K562 (cell line): Measurements from ENCODE around the gene LSM12. TPM values are rescaled to one million over a fixed set of nuclear protein-coding genes. Genes with fewer than 3 reads are reported as not detected.

Source experiments
- ETV5 ChIP-seq: sonication (generic); formaldehyde crosslinking; IDR thresholded peaks from 2 replicates; pipeline ENCODE4 v1.4.0; 2020; ENCODE audit warnings: low read depth, mild to moderate bottlenecking, missing genetic modification reagents
- FOXK2 ChIP-seq, 2 experiments: fragments of 450-650 bp; IDR thresholded peaks in 1 of 2; conservative IDR thresholded peaks in 1 of 2; 2 replicates each; pipeline ENCODE4 v1.6.1; 2016; ENCODE audit warnings: low read depth in 2 of 2, mild to moderate bottlenecking in 1 of 2
- PURB ChIP-seq: sonication (generic); formaldehyde crosslinking; IDR thresholded peaks from 2 replicates; pipeline ENCODE4 v1.9.0; 2021; ENCODE audit warnings: low read depth, mild to moderate bottlenecking, missing genetic modification reagents
- YY1 ChIP-seq, 3 experiments: IDR thresholded peaks; 2 replicates each; pipeline ENCODE4 v1.6.1; 2011; ENCODE audit warnings: low read length in 2 of 3, mild to moderate bottlenecking in 2 of 3, moderate library complexity in 2 of 3, borderline replicate concordance in 1 of 3, control low read depth in 1 of 3, low read depth in 1 of 3; ENCODE audit not compliant: insufficient read depth in 3 of 3, insufficient replicate concordance in 2 of 3, control insufficient read depth in 1 of 3, insufficient read length in 1 of 3; ENCODE audit errors: extremely low read depth in 1 of 3
- ZNF121 ChIP-seq: sonication (generic); formaldehyde crosslinking; conservative IDR thresholded peaks from 2 replicates; pipeline ENCODE4 v1.8.0; 2022; ENCODE audit warnings: missing genetic modification reagents
- polyA plus RNA-seq, 8 experiments: library from polyadenylated mRNA; depleted of rRNA in 4 of 8; stranded (reverse) in 5 of 8; unstranded in 3 of 8; fragments of >200 nt; fragmentation: Nextera tagmentation in 2 of 8; fragmentation: Illumina TruSeq in 1 of 8; extraction: Ambion mirVana in 2 of 8; extraction: Trizol in 1 of 8; gene quantifications; 2 replicates each; pipeline versions ENCODE4 v1.2.1 to v1.2.3, GENCODE V29; 2011 to 2014; ENCODE audit warnings: inconsistent platforms in 1 of 8, missing spikeins in 1 of 8
- total RNA-seq, 7 experiments: library from RNA; depleted of rRNA in 6 of 7; stranded (reverse); fragments of >200 nt in 6 of 7; fragmentation: Illumina TruSeq in 2 of 7; extraction: Trizol in 2 of 7; gene quantifications; 2 replicates each; pipeline versions ENCODE4 v1.2.1 to v1.2.3, GENCODE V29; 2011 to 2021; ENCODE audit warnings: low replicate concordance in 1 of 7
- TF ChIP-seq, protein P1 (sequence below): fragments of 450-650 bp; IDR thresholded peaks from 2 replicates; pipeline ENCODE4 v1.7.0; 2016; ENCODE audit warnings: borderline replicate concordance
- TF ChIP-seq, protein P2 (sequence below): fragments of 450-650 bp; IDR thresholded peaks from 2 replicates; pipeline ENCODE4 v1.6.1; 2016; ENCODE audit warnings: mild to moderate bottlenecking, moderate library complexity
- TF ChIP-seq, protein P3 (sequence below), 2 experiments: IDR thresholded peaks; 2 replicates each; pipeline ENCODE4 v1.6.1; 2011; ENCODE audit warnings: borderline replicate concordance in 1 of 2, control low read depth in 1 of 2, low read depth in 1 of 2, low read length in 1 of 2, mild to moderate bottlenecking in 1 of 2, mixed read lengths in 1 of 2, moderate library complexity in 1 of 2; ENCODE audit not compliant: insufficient read depth in 1 of 2, insufficient read length in 1 of 2, poor library complexity in 1 of 2, severe bottlenecking in 1 of 2; ENCODE audit errors: extremely low read depth in 1 of 2

LSM12 gene
- total and polyA plus RNA-seq, 9 of the 15 experiments (the other 6 are each of a cell fraction or from before 2014, with no cell fraction given) = 53.0 to 258 (median 89.3) TPM

DNA sequence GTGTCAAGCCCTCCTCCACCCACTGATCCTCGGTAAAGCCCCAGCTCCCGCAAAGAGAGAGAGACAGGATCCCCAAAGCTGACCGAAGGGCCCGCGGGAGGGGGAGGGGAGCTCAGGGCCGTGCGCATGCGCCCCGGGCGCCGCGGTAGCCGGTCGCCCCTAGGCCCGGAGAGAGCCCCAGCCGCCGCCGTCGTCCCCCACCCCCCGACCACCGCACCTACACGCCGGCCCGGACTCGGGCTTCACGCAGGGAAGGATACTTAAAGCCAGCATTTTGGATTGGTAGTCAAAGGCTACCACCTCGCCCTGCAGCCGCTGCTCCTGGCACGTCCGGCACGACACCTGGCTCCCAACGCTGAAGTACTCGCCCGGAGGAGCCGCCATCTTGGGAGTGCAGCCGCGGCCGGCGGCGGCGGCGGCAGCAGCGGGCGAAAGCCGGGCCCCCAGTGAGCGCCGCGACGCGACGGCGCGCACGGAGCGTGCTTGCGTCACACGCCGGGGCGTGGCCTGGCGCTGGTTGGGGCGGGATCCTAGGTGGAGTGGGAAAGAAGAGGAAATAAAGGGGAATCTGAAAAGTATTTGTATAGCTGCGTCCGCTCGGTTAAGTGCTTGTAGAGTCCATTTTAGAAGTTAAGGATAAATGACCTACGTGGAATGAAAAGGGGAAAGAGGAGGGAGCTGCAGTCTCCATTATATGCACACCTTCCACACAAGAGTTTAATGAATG lies at the start of gene LSM12 (continued):
- TF ChIP-seq, protein P1, sequence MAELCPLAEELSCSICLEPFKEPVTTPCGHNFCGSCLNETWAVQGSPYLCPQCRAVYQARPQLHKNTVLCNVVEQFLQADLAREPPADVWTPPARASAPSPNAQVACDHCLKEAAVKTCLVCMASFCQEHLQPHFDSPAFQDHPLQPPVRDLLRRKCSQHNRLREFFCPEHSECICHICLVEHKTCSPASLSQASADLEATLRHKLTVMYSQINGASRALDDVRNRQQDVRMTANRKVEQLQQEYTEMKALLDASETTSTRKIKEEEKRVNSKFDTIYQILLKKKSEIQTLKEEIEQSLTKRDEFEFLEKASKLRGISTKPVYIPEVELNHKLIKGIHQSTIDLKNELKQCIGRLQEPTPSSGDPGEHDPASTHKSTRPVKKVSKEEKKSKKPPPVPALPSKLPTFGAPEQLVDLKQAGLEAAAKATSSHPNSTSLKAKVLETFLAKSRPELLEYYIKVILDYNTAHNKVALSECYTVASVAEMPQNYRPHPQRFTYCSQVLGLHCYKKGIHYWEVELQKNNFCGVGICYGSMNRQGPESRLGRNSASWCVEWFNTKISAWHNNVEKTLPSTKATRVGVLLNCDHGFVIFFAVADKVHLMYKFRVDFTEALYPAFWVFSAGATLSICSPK = no peak
- TF ChIP-seq FOXK2 (conservative IDR thresholded peaks at IDR 0.05 in 1 of 2, IDR thresholded peaks at IDR 0.05 in 1 of 2; ENCODE audit: low read depth in 2 of 2) = no peak
- no peak for TF ChIP-seq ZNF121 (CRISPR knock-in tag)
- TF ChIP-seq ETV5 (CRISPR knock-in tag) = no peak
- TF ChIP-seq, protein P2, sequence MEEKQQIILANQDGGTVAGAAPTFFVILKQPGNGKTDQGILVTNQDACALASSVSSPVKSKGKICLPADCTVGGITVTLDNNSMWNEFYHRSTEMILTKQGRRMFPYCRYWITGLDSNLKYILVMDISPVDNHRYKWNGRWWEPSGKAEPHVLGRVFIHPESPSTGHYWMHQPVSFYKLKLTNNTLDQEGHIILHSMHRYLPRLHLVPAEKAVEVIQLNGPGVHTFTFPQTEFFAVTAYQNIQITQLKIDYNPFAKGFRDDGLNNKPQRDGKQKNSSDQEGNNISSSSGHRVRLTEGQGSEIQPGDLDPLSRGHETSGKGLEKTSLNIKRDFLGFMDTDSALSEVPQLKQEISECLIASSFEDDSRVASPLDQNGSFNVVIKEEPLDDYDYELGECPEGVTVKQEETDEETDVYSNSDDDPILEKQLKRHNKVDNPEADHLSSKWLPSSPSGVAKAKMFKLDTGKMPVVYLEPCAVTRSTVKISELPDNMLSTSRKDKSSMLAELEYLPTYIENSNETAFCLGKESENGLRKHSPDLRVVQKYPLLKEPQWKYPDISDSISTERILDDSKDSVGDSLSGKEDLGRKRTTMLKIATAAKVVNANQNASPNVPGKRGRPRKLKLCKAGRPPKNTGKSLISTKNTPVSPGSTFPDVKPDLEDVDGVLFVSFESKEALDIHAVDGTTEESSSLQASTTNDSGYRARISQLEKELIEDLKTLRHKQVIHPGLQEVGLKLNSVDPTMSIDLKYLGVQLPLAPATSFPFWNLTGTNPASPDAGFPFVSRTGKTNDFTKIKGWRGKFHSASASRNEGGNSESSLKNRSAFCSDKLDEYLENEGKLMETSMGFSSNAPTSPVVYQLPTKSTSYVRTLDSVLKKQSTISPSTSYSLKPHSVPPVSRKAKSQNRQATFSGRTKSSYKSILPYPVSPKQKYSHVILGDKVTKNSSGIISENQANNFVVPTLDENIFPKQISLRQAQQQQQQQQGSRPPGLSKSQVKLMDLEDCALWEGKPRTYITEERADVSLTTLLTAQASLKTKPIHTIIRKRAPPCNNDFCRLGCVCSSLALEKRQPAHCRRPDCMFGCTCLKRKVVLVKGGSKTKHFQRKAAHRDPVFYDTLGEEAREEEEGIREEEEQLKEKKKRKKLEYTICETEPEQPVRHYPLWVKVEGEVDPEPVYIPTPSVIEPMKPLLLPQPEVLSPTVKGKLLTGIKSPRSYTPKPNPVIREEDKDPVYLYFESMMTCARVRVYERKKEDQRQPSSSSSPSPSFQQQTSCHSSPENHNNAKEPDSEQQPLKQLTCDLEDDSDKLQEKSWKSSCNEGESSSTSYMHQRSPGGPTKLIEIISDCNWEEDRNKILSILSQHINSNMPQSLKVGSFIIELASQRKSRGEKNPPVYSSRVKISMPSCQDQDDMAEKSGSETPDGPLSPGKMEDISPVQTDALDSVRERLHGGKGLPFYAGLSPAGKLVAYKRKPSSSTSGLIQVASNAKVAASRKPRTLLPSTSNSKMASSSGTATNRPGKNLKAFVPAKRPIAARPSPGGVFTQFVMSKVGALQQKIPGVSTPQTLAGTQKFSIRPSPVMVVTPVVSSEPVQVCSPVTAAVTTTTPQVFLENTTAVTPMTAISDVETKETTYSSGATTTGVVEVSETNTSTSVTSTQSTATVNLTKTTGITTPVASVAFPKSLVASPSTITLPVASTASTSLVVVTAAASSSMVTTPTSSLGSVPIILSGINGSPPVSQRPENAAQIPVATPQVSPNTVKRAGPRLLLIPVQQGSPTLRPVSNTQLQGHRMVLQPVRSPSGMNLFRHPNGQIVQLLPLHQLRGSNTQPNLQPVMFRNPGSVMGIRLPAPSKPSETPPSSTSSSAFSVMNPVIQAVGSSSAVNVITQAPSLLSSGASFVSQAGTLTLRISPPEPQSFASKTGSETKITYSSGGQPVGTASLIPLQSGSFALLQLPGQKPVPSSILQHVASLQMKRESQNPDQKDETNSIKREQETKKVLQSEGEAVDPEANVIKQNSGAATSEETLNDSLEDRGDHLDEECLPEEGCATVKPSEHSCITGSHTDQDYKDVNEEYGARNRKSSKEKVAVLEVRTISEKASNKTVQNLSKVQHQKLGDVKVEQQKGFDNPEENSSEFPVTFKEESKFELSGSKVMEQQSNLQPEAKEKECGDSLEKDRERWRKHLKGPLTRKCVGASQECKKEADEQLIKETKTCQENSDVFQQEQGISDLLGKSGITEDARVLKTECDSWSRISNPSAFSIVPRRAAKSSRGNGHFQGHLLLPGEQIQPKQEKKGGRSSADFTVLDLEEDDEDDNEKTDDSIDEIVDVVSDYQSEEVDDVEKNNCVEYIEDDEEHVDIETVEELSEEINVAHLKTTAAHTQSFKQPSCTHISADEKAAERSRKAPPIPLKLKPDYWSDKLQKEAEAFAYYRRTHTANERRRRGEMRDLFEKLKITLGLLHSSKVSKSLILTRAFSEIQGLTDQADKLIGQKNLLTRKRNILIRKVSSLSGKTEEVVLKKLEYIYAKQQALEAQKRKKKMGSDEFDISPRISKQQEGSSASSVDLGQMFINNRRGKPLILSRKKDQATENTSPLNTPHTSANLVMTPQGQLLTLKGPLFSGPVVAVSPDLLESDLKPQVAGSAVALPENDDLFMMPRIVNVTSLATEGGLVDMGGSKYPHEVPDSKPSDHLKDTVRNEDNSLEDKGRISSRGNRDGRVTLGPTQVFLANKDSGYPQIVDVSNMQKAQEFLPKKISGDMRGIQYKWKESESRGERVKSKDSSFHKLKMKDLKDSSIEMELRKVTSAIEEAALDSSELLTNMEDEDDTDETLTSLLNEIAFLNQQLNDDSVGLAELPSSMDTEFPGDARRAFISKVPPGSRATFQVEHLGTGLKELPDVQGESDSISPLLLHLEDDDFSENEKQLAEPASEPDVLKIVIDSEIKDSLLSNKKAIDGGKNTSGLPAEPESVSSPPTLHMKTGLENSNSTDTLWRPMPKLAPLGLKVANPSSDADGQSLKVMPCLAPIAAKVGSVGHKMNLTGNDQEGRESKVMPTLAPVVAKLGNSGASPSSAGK = no peak
- TF ChIP-seq, protein P3, sequence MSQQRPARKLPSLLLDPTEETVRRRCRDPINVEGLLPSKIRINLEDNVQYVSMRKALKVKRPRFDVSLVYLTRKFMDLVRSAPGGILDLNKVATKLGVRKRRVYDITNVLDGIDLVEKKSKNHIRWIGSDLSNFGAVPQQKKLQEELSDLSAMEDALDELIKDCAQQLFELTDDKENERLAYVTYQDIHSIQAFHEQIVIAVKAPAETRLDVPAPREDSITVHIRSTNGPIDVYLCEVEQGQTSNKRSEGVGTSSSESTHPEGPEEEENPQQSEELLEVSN (IDR thresholded peaks at IDR 0.05; ENCODE audit: borderline replicate concordance in 1 of 2, extremely low read depth in 1 of 2, insufficient read depth in 1 of 2, insufficient read length in 1 of 2, low read depth in 1 of 2, low read length in 1 of 2, poor library complexity in 1 of 2, severe bottlenecking in 1 of 2) = peak in 1 of 2 experiments; percentile 13
- TF ChIP-seq PURB (CRISPR knock-in tag) = no peak
- TF ChIP-seq YY1 (IDR thresholded peaks at IDR 0.05; ENCODE audit: borderline replicate concordance in 1 of 3, control insufficient read depth in 1 of 3, extremely low read depth in 1 of 3, insufficient read depth in 3 of 3, insufficient read length in 1 of 3, insufficient replicate concordance in 2 of 3, low read depth in 1 of 3, low read length in 2 of 3) = peak; percentile 71 to 94 (median 91)
